Colonic mucosa (tissue), 4 donors: ENCODE measurements around the gene TRDN. TPM values are rescaled to one million over a fixed set of nuclear protein-coding genes. Genes with fewer than 3 reads are reported as not detected.
"Not testable (repeated sequence)": the region's sequence is repeated elsewhere in the genome, so short reads cannot be mapped to it uniquely, and the experiment has no call there.

Experiments used
- DNase-seq: peaks from one replicate; pipeline ENCODE4 v3.0.0-alpha.2; 2020
- H3K27ac ChIP-seq: fragments of 200-600 bp; one replicate; pipeline ENCODE4 v1.8.0; 2021
- H3K27me3 ChIP-seq: fragments of 200-600 bp; one replicate; pipeline ENCODE4 v1.8.0; 2021
- H3K36me3 ChIP-seq: fragments of 200-600 bp; one replicate; pipeline ENCODE4 v1.8.0; 2021
- H3K4me1 ChIP-seq: fragments of 200-600 bp; one replicate; pipeline ENCODE4 v1.8.0; 2021; ENCODE audit warnings: mild to moderate bottlenecking
- H3K4me3 ChIP-seq: fragments of 200-600 bp; one replicate; pipeline ENCODE4 v1.8.0; 2021
- H3K9ac ChIP-seq, 2 donors: one replicate each; pipeline ENCODE4 v1.7.0; 2013; ENCODE audit warnings: control low read depth in 2 of 2, low read depth in 2 of 2, low read length in 2 of 2
- H3K9me3 ChIP-seq: fragments of 200-600 bp; one replicate; pipeline ENCODE4 v1.8.0; 2021
- intact Hi-C: fragments of 100-400 bp; cut with DNase I; formaldehyde crosslinking; loops from one replicate; pipeline ENCODE4 v1.14.1; 2022
- total RNA-seq, 2 donors: library from RNA; stranded (reverse); fragmentation: NEBNext Ultra II Directional in 1 of 2; extraction: Animal tissue kit (Norgen Biotek cat#: 25700) in 1 of 2; gene quantifications; one replicate each; pipeline ENCODE4 v1.2.1, GENCODE V29; 2021
- TF ChIP-seq, protein P1 (sequence below): fragments of 200-600 bp; IDR thresholded peaks from one replicate; pipeline ENCODE4 v1.8.0; 2022; ENCODE audit warnings: antibody characterized with exemption, mild to moderate bottlenecking
- donor health status: healthy.
- donor health status: DM: no; HTN: no; CAD: no.
- donor health status: DM: no; HTN: no; CAD: no.

TRDN gene
- total RNA-seq, 2 donors from 2014 or later: not detected

DNA sequence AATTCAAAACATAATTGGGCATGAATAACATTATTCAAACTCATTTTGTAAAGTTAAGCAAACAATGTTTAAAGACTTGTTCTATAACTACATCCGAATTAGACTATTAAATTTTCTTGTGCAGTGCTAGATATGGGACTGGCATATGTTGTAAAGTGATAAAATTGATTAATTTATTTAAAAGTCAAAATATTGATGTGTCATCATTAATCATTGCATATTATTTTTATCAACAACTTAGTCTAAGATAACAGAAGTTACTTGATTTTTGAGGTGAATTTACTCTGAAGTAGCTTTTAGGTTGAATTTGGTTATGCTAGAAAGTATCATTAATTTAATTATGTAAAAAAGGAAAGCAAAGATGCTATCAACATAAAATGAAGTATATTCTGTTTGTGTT, 396.1 kb downstream of the TRDN start:
- H3K27ac ChIP-seq: no peak overlapping the region
- H3K4me3 ChIP-seq: no peak overlapping the region
- H3K9ac ChIP-seq: no peak overlapping the region
- no peaks in the 10 kb centered on the region for H3K9me3 ChIP-seq
- H3K36me3 ChIP-seq: no peaks in the 10 kb centered on the region
- no peaks in the 10 kb centered on the region for H3K27me3 ChIP-seq
- DNase-seq: no peak
- H3K4me1 ChIP-seq: no peaks in the 10 kb centered on the region
- TF ChIP-seq, protein P1, sequence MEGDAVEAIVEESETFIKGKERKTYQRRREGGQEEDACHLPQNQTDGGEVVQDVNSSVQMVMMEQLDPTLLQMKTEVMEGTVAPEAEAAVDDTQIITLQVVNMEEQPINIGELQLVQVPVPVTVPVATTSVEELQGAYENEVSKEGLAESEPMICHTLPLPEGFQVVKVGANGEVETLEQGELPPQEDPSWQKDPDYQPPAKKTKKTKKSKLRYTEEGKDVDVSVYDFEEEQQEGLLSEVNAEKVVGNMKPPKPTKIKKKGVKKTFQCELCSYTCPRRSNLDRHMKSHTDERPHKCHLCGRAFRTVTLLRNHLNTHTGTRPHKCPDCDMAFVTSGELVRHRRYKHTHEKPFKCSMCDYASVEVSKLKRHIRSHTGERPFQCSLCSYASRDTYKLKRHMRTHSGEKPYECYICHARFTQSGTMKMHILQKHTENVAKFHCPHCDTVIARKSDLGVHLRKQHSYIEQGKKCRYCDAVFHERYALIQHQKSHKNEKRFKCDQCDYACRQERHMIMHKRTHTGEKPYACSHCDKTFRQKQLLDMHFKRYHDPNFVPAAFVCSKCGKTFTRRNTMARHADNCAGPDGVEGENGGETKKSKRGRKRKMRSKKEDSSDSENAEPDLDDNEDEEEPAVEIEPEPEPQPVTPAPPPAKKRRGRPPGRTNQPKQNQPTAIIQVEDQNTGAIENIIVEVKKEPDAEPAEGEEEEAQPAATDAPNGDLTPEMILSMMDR: peak; percentile 14
- intact Hi-C loops: no loop called here

DNA sequence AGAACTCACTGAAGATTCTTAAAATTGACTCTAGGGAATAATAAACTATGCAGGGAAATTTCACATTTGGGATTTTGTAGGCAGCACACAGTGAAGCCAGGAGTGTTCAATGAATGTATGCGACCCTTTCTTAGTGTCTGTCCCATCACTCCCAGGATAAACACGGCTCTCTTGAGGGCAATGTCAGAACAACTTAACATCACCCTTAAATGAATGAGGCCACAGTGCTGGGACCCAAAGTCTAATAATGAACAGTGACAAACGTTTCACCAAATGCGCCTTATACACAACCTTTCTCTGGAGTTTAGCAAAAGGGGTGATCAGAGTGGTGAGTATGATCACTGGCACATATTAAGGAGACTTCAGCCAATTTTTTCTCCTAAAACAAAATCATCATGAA, 403.4 kb downstream of the TRDN start:
- Histone ChIP-seq H3K4me3 (no peak overlapping the region), H3K36me3 (no peaks in the 10 kb centered on the region), H3K9ac (no peak overlapping the region), H3K27ac (no peak overlapping the region), H3K4me1 (no peaks in the 10 kb centered on the region), H3K9me3 (no peaks in the 10 kb centered on the region), H3K27me3 (no peaks in the 10 kb centered on the region)
- TF ChIP-seq, protein P1: no peak
- intact Hi-C loops: no loop called here
- no peak for DNase-seq

DNA sequence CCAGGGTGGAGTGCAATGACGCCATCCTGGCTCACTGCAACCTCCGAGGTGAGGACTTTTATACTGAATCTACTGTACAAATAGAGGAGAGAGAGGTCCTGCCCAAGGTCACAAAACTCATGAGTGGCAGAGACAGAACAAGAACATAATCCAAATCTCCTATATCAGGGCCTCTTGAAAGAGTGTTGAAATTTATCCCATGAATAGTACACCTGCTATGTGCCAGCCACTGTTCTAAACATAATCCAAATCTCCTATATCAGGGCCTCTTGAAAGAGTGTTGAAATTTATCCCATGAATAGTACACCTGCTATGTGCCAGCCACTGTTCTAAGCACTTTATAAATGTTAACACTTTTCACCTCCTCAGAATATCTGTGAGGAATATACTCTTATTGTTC, 409.0 kb downstream of the TRDN start:
- H3K36me3 ChIP-seq, DNase-seq, H3K27ac ChIP-seq, H3K27me3 ChIP-seq, H3K9me3 ChIP-seq, H3K4me1 ChIP-seq, H3K4me3 ChIP-seq, H3K9ac ChIP-seq, intact Hi-C loops: not testable (repeated sequence)

DNA sequence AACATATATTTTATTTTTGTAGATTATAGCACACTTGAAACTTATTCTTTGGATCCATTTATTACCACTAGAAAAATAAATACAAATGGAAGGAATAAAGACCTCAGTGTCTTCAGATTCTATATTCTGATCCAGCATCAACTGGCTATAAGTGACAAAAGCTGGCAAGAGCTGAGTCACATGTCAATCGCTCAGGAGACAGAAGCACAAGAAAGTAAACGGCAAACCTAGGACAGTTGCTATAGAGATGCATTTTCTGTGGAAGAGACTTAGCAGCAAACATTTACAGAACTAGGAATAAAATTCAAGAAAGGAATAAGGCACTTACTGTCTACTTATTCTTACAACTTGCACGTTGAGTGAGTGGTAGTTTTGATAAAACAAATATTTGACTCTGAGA, 410.4 kb downstream of the TRDN start:
- no peaks in the 10 kb centered on the region for H3K36me3 ChIP-seq
- no peaks in the 10 kb centered on the region for H3K27me3 ChIP-seq
- H3K4me1 ChIP-seq: no peaks in the 10 kb centered on the region
- TF ChIP-seq, protein P1: no peak
- no peak overlapping the region for H3K4me3 ChIP-seq
- intact Hi-C loops: no loop called here
- H3K9me3 ChIP-seq: no peaks in the 10 kb centered on the region
- DNase-seq: no peak
- no peak overlapping the region for H3K27ac ChIP-seq
- H3K9ac ChIP-seq: no peak overlapping the region

DNA sequence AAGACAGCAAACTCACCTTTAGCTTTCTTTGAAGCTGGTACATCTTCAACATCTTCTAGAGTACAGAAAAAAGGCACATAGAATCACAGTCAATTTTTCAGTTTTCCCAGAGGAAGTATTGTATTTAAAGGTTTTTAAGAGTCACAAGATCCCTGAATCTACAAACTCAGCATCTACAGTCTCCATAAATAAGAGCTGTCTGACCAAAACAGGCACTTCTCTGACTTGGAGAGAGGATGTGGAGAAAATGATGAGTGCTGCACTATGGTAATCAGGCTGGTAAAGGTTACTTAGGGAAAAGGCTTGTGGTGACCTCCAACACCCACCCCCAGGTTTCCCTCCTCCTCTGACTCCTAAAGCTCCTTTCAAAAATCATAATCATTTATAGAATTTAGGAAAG, 412.7 kb downstream of the TRDN start:
- Histone ChIP-seq H3K4me1 (no peaks in the 10 kb centered on the region), H3K27ac (no peak overlapping the region), H3K36me3 (no peaks in the 10 kb centered on the region), H3K27me3 (no peaks in the 10 kb centered on the region), H3K9me3 (no peaks in the 10 kb centered on the region), H3K4me3 (no peak overlapping the region), H3K9ac (no peak overlapping the region)
- intact Hi-C loops: no loop called here
- DNase-seq: no peak
- TF ChIP-seq, protein P1: no peak

DNA sequence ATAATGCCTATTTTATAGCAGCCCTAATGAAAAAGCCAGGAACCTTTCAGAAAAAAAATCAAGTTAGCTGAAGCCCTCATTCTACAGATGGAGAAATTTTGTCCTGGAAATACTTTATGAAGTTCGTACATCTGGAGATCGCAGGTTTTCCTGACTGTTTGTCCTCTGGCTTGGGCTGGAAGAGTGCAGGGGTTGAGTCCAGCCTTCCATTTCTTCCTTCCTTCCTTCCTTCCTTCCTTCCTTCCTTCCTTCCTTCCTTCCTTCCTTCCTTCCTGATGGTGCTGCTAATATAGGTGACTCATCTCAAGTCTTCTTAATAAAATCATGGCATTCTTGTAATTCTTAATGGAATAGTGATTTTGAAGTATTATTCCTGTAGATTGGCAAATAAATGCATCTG, 413.3 kb downstream of the TRDN start:
- Histone ChIP-seq H3K9me3 (no peaks in the 10 kb centered on the region), H3K4me1 (no peaks in the 10 kb centered on the region), H3K9ac (no peak overlapping the region), H3K27me3 (no peaks in the 10 kb centered on the region), H3K36me3 (no peaks in the 10 kb centered on the region), H3K27ac (no peak overlapping the region), H3K4me3 (no peak overlapping the region)
- no peak for DNase-seq
- TF ChIP-seq, protein P1: no peak
- intact Hi-C loops: no loop called here
